ENCODE data around the gene FPR3. TPM values are rescaled to one million over a fixed set of nuclear protein-coding genes. Genes with fewer than 3 reads are reported as not detected.

Gene FPR3
- total RNA-seq, 2 experiments from 2014 or later, result not detected

- no peak overlapping the region for H3K4me3 Mint-ChIP-seq
- no peaks in the 10 kb centered on the region for H3K27me3 ChIP-seq (ENCODE audit: control insufficient read depth in 1 of 2, insufficient read depth in 2 of 2, low read length in 2 of 2)
- no peak for ATAC-seq (ENCODE audit: poor library complexity)
- no peak overlapping the region for H3K27ac Mint-ChIP-seq
- CTCF ChIA-PET, result no interaction called here
- no peaks in the 10 kb centered on the region for H3K9me3 ChIP-seq (ENCODE audit: control insufficient read depth in 1 of 2, insufficient read depth in 1 of 2, low read length in 2 of 2)
- no peak for TF ChIP-seq CTCF (IDR thresholded peaks at IDR 0.05)
- H3K4me1 Mint-ChIP-seq (ENCODE audit: low read depth), result no peaks in the 10 kb centered on the region
- no peaks in the 10 kb centered on the region for H3K36me3 Mint-ChIP-seq (ENCODE audit: low read depth)
- H3K27ac ChIP-seq (ENCODE audit: low read depth in 1 of 2, low read length in 2 of 2), result no peak overlapping the region
- intact Hi-C loops (cut with DNase I, micrococcal nuclease), result no loop called here
- POLR2A ChIA-PET, result no interaction called here
- H3K9me3 Mint-ChIP-seq, result peaks cover 2% of the 10 kb centered on the region
- peaks cover 20% of the 10 kb centered on the region for H3K27me3 Mint-ChIP-seq
- no peak overlapping the region for H3K4me3 ChIP-seq (ENCODE audit: low read length)
- no peaks in the 10 kb centered on the region for H3K4me1 ChIP-seq (ENCODE audit: insufficient read depth, low read length)
- H3K36me3 ChIP-seq (ENCODE audit: insufficient read depth, low read length), result no peaks in the 10 kb centered on the region
- DNase-seq, result no peak
Observed at GRCh38 chr19:51754770-51755169, 40.2 kb upstream of the FPR3 start.

GRCh38 chr19:51755571-51755970 lies 39.4 kb upstream of the FPR3 start:
- DNase-seq (no peak), ATAC-seq (ENCODE audit: poor library complexity) (no peak)
- Mint-ChIP-seq H3K27me3 (peaks cover 20% of the 10 kb centered on the region), H3K9me3 (peaks cover 3% of the 10 kb centered on the region), H3K4me3 (no peak overlapping the region), H3K36me3 (ENCODE audit: low read depth) (no peaks in the 10 kb centered on the region), H3K4me1 (ENCODE audit: low read depth) (no peaks in the 10 kb centered on the region), H3K27ac (no peak overlapping the region)
- Histone ChIP-seq H3K27ac (ENCODE audit: low read depth in 1 of 2, low read length in 2 of 2) (no peak overlapping the region), H3K4me1 (ENCODE audit: insufficient read depth, low read length) (no peaks in the 10 kb centered on the region), H3K36me3 (ENCODE audit: insufficient read depth, low read length) (no peaks in the 10 kb centered on the region), H3K4me3 (ENCODE audit: low read length) (no peak overlapping the region), H3K9me3 (ENCODE audit: control insufficient read depth in 1 of 2, insufficient read depth in 1 of 2, low read length in 2 of 2) (no peaks in the 10 kb centered on the region), H3K27me3 (ENCODE audit: control insufficient read depth in 1 of 2, insufficient read depth in 2 of 2, low read length in 2 of 2) (no peaks in the 10 kb centered on the region)
- no peak for TF ChIP-seq CTCF (IDR thresholded peaks at IDR 0.05)
- ChIA-PET CTCF (no interaction called here), POLR2A (no interaction called here)
- intact Hi-C loops (cut with DNase I, micrococcal nuclease), result no loop called here

DNA sequence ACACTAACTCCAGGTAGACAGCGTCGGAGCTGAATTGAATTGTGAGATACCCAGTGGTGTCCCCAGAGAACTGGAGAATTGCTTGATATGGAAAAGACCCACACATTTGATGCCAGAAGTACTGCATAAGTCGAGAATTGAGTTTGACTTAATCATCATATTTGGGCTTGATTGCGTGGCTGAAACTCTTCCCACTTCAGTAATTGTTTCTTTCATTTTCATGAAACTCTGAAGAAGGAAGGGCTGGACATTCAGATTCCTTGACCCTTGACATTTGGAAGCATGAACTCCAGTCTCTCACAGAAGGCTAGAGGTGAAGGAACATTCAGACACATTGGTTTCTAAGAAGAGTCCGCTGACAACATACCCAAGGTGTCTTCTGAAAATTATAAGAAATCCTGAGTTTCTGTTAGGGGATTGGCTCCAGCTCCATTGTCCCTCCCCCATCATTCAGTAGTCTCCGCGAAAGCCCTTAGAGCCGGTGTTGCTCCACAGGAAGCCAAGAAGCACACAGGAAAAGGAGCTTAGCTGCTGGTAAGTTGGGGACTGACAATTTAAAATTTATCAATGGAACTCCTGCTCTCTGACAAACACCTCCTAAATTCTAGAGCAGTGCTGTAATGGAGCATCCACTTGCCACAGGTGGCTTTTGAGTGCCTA lies 34.1 kb upstream of the FPR3 start, which contains the start of gene FPR2:
Gene FPR2, plus strand, starts transcription at position 484 of the 660 bp plus-strand sequence. CDS start 7,479 bp downstream, outside the sequence.
- no peaks in the 10 kb centered on the region for H3K36me3 ChIP-seq (ENCODE audit: insufficient read depth, low read length)
- TF ChIP-seq CTCF (IDR thresholded peaks at IDR 0.05), result no peak
- CTCF ChIA-PET, result no interaction called here
- H3K4me3 Mint-ChIP-seq, result no peak within 1 kb of the TSS
- no peak within 1 kb of the TSS for H3K4me3 ChIP-seq (ENCODE audit: low read length)
- H3K27me3 ChIP-seq (ENCODE audit: control insufficient read depth in 1 of 2, insufficient read depth in 2 of 2, low read length in 2 of 2), result peaks cover 9 to 14% of the 10 kb centered on the region in 2 experiments
- intact Hi-C loops (cut with DNase I, micrococcal nuclease), result no loop called here
- peaks cover 3% of the 10 kb centered on the region for H3K9me3 Mint-ChIP-seq
- no peak within 1 kb of the TSS for H3K27ac ChIP-seq (ENCODE audit: low read depth in 1 of 2, low read length in 2 of 2)
- H3K4me1 ChIP-seq (ENCODE audit: insufficient read depth, low read length), result no peaks in the 10 kb centered on the region
- DNase-seq (no peak), ATAC-seq (ENCODE audit: poor library complexity) (no peak)
- H3K36me3 Mint-ChIP-seq (ENCODE audit: low read depth), result no peaks in the 10 kb centered on the region
- POLR2A ChIA-PET, result no interaction called here
- H3K4me1 Mint-ChIP-seq (ENCODE audit: low read depth), result no peaks in the 10 kb centered on the region
- H3K9me3 ChIP-seq (ENCODE audit: control insufficient read depth in 1 of 2, insufficient read depth in 1 of 2, low read length in 2 of 2), result peaks cover 0 to 4% of the 10 kb centered on the region in 2 experiments
- H3K27me3 Mint-ChIP-seq, result peaks cover 43% of the 10 kb centered on the region
- no peak within 1 kb of the TSS for H3K27ac Mint-ChIP-seq

Data from CD4-positive, alpha-beta T cell (primary cell).